Measurements from ENCODE around the gene GALNT17.

Gene GALNT17

DNA sequence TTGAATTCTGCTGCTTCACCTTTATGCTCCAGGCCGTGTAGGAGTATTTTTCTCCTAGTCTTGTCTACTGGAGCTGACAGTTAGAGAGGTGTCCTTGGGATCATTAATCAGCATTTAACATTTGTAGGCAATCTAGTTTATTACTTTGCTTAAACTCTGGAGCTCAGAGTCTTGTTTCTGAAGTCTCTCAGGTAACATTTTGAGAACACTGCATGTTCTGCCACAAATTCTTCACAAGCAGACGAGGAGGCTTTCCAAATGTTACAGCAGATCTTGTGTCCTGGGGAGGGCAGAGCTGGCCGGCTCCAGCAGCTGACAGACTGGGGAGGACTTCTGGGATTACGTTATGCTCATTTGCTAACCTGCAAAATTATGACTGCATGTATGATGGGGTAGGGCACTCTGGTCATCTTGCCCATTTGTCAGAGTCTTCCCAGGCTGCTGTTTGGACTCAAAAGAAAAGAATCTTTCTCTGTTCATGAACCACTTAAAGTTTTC lies 50.5 kb downstream of the GALNT17 start:
- DNase-seq (ENCODE audit: low read depth, low spot score), result no peak
- no peak overlapping the region for H3K4me3 ChIP-seq (ENCODE audit: low read depth, low read length)
- POLR2A ChIA-PET, result no interaction called here
- TF ChIP-seq, protein P1, sequence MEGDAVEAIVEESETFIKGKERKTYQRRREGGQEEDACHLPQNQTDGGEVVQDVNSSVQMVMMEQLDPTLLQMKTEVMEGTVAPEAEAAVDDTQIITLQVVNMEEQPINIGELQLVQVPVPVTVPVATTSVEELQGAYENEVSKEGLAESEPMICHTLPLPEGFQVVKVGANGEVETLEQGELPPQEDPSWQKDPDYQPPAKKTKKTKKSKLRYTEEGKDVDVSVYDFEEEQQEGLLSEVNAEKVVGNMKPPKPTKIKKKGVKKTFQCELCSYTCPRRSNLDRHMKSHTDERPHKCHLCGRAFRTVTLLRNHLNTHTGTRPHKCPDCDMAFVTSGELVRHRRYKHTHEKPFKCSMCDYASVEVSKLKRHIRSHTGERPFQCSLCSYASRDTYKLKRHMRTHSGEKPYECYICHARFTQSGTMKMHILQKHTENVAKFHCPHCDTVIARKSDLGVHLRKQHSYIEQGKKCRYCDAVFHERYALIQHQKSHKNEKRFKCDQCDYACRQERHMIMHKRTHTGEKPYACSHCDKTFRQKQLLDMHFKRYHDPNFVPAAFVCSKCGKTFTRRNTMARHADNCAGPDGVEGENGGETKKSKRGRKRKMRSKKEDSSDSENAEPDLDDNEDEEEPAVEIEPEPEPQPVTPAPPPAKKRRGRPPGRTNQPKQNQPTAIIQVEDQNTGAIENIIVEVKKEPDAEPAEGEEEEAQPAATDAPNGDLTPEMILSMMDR (IDR thresholded peaks at IDR 0.05; ENCODE audit: insufficient read depth, low read length, missing control alignments), result no peak
- CTCF ChIA-PET, result no interaction called here

DNA sequence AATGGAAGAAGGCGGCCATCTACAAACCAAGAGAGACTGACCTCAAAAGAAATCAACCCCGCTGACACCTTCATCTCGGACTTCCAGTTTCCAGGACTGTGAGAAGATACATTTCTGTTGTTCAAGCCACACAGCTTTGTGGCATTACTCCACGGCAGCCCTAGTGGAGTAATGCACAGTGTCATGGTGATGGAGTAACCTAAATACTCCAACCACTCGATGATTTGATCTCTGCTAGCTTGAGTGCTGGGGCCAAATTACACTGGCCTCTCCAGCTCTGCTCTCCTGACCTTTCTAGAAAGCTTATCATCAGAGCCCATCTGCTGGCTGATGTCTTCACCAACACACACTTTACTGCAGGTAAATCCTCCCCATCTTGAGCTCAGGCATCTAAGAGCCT lies 52.2 kb downstream of the GALNT17 start:
- H3K4me3 ChIP-seq (ENCODE audit: low read depth, low read length), result no peak overlapping the region
- POLR2A ChIA-PET, result no interaction called here
- TF ChIP-seq, protein P1 (IDR thresholded peaks at IDR 0.05; ENCODE audit: insufficient read depth, low read length, missing control alignments), result no peak
- CTCF ChIA-PET, result no interaction called here
- DNase-seq (ENCODE audit: low read depth, low spot score), result no peak

DNA sequence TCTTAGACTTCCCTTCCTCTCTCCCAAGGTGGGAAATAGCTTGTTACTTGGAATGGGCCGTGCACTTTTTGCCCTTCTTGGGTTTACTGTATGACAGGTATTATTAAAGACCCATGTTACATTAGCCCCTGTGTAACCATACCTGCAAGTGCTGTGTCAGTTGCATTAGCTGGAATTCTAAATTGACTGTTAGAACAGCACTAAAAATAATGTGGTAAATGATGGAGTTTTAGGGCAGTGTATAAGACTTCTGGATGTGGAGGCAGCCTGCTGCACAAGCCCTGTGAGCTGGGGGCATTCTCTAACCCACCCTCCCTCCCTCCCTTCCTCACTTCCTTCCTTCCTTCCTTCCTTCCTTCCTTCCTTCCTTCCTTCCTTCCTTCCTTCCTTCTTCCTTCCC lies 52.7 kb downstream of the GALNT17 start:
- no peak overlapping the region for H3K4me3 ChIP-seq (ENCODE audit: low read depth, low read length)
- CTCF ChIA-PET, result no interaction called here
- POLR2A ChIA-PET, result no interaction called here
- DNase-seq (ENCODE audit: low read depth, low spot score), result no peak
- TF ChIP-seq, protein P1 (IDR thresholded peaks at IDR 0.05; ENCODE audit: insufficient read depth, low read length, missing control alignments), result no peak

DNA sequence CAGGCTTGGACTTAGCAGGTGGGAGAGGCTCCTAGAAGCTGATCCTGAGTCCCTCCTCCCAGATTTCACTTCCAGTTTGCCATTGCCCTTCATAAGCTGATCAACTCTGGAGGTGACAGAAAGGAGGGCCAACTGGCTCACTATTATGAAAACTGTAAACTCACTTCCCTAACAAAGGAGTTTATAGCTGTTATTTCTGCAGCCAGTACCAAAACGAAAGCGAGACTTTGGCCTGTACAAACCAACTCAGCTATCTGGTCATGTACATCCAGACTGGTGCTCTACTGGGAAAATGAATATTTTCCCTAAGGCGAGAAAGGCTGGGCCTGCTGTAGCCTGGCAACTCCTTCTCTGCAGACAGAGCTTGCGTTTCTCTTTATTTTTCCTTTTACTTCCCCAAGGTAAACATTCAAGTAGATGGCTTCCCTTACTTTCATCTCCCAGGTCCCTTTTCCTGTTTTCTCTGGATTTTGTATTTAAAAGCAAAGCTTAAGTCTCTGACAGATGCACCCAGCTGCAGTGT lies 54.7 kb downstream of the GALNT17 start:
- no peak overlapping the region for H3K4me3 ChIP-seq (ENCODE audit: low read depth, low read length)
- ChIA-PET CTCF (no interaction called here), POLR2A (no interaction called here)
- TF ChIP-seq, protein P1 (IDR thresholded peaks at IDR 0.05; ENCODE audit: insufficient read depth, low read length, missing control alignments), result no peak
- no peak for DNase-seq (ENCODE audit: low read depth, low spot score)

DNA sequence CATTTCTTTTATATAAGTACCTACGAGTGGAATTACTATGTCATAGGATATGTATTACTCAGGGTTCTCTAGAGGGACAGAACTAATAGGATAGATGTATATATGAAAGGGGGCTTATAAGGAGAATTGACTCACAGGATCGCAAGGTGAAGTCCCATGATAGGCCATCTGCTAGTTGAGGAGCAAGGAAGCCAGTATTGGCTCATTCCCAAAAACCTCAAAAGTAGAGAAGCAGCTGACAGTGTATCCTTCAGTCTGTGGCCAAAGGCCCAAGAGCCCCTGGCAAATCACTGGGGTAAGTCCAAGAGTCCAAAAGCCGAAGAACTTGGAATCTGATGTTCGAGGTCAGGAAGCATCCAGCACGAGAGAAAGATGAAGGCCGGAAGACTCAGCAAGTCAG lies 59.8 kb downstream of the GALNT17 start:
- TF ChIP-seq, protein P1 (IDR thresholded peaks at IDR 0.05; ENCODE audit: insufficient read depth, low read length, missing control alignments), result no peak
- ChIA-PET POLR2A (no interaction called here), CTCF (no interaction called here)
- DNase-seq (ENCODE audit: low read depth, low spot score), result no peak
- H3K4me3 ChIP-seq (ENCODE audit: low read depth, low read length), result no peak overlapping the region

DNA sequence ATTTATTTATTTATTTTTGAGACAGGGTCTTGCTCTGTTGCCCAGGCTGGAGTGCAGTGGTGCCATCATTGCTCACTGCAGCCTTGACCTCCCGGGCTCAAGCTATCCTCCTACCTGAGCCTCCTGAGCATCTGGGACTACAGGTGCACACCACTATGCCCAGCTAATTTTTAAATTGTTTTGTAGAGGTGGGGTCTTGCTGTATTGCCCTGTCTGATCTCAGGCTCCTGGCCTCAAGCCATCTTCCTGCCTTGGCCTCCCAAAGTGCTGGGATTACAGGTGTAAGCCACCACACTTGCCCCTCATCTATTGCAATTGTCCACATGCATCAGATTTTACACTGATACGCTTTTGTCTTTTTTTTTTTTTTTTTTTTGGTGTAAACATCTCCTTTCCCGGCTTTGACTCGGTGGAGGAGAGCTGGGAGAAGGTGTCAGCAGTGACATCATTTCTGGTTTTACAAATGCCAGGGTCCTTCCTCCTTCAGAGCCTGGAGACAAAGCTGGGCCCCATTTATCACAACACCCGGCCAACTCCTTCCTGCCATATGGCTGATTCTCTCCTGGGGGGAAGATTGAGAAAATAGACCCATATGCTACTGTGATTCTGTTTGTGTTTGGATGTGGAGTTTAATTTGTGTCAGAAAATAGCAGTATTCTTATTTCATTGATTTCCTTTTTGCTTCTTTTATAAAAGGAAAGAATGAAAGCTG lies 61.3 kb downstream of the GALNT17 start:
- H3K4me3 ChIP-seq (ENCODE audit: low read depth, low read length), result no peak overlapping the region
- CTCF ChIA-PET, result no interaction called here
- TF ChIP-seq, protein P1 (IDR thresholded peaks at IDR 0.05; ENCODE audit: insufficient read depth, low read length, missing control alignments), result no peak
- POLR2A ChIA-PET, result no interaction called here
- no peak for DNase-seq (ENCODE audit: low read depth, low spot score)
